ENCODE measurements around the gene BBIP1.

BBIP1 gene

GRCh38 chr10:110918643-110919348, at the start of gene BBIP1:
TSS of gene BBIP1 (minus strand) at chr10:110919180. CDS start at chr10:110918157, 1,023 bp downstream.
- DNase-seq (ENCODE audit: low read depth in 2 of 3, low spot score in 2 of 3) = peak in 2 of 3 experiments; percentile 59 to 60

GRCh38 chr10:110967645-110968044, 48.7 kb upstream of the BBIP1 start:
- no peak for DNase-seq (ENCODE audit: low read depth in 2 of 3, low spot score in 2 of 3)

- no peak for DNase-seq (ENCODE audit: low read depth in 2 of 3, low spot score in 2 of 3)
Measured at GRCh38 chr10:110967009-110967630, 48.1 kb upstream of the BBIP1 start.

- DNase-seq (ENCODE audit: low read depth in 2 of 3, low spot score in 2 of 3) = no peak
Measured at GRCh38 chr10:110966146-110966545, 47.2 kb upstream of the BBIP1 start.

GRCh38 chr10:110965216-110965615, 46.2 kb upstream of the BBIP1 start:
- DNase-seq (ENCODE audit: low read depth in 2 of 3, low spot score in 2 of 3) = no peak

- DNase-seq (ENCODE audit: low read depth in 2 of 3, low spot score in 2 of 3) = no peak
Measured at GRCh38 chr10:110964681-110965080, 45.7 kb upstream of the BBIP1 start.

GRCh38 chr10:110963162-110963561, 44.2 kb upstream of the BBIP1 start:
- DNase-seq (ENCODE audit: low read depth in 2 of 3, low spot score in 2 of 3) = no peak

- no peak for DNase-seq (ENCODE audit: low read depth in 2 of 3, low spot score in 2 of 3)
Measured at GRCh38 chr10:110962443-110962842, 43.5 kb upstream of the BBIP1 start.

GRCh38 chr10:110960333-110960712, 41.3 kb upstream of the BBIP1 start:
- no peak for DNase-seq (ENCODE audit: low read depth in 2 of 3, low spot score in 2 of 3)

GRCh38 chr10:110959379-110960332, 40.7 kb upstream of the BBIP1 start:
- no peak for DNase-seq (ENCODE audit: low read depth in 2 of 3, low spot score in 2 of 3)

GRCh38 chr10:110957606-110958005, 38.6 kb upstream of the BBIP1 start:
- DNase-seq (ENCODE audit: low read depth in 2 of 3, low spot score in 2 of 3) = no peak

- DNase-seq (ENCODE audit: low read depth in 2 of 3, low spot score in 2 of 3) = no peak
Measured at GRCh38 chr10:110951381-110951780, 32.4 kb upstream of the BBIP1 start.

GRCh38 chr10:110947061-110947595, 28.1 kb upstream of the BBIP1 start:
- no peak for DNase-seq (ENCODE audit: low read depth in 2 of 3, low spot score in 2 of 3)

- no peak for DNase-seq (ENCODE audit: low read depth in 2 of 3, low spot score in 2 of 3)
Measured at GRCh38 chr10:110946496-110946895, 27.5 kb upstream of the BBIP1 start.

GRCh38 chr10:110944792-110945396, 25.9 kb upstream of the BBIP1 start:
- no peak for DNase-seq (ENCODE audit: low read depth in 2 of 3, low spot score in 2 of 3)

- DNase-seq (ENCODE audit: low read depth in 2 of 3, low spot score in 2 of 3) = no peak
Measured at GRCh38 chr10:110939419-110939818, 20.4 kb upstream of the BBIP1 start.

- DNase-seq (ENCODE audit: low read depth in 2 of 3, low spot score in 2 of 3) = no peak
Measured at GRCh38 chr10:110936757-110937156, 17.8 kb upstream of the BBIP1 start.

GRCh38 chr10:110932505-110933180, 13.7 kb upstream of the BBIP1 start:
- no peak for DNase-seq (ENCODE audit: low read depth in 2 of 3, low spot score in 2 of 3)

GRCh38 chr10:110931769-110932381, 12.9 kb upstream of the BBIP1 start:
- no peak for DNase-seq (ENCODE audit: low read depth in 2 of 3, low spot score in 2 of 3)

- DNase-seq (ENCODE audit: low read depth in 2 of 3, low spot score in 2 of 3) = no peak
Measured at GRCh38 chr10:110927461-110927860, 8.5 kb upstream of the BBIP1 start.

Data from activated CD8-positive, alpha-beta memory T cell treated with anti-CD3 and anti-CD28 coated beads for 48 hours (primary cell).